ENCODE results near the gene TARBP1.
"Not testable (repeated sequence)": the region's sequence is repeated elsewhere in the genome, so short reads cannot be mapped to it uniquely, and the experiment has no call there.

The TARBP1 gene

DNA sequence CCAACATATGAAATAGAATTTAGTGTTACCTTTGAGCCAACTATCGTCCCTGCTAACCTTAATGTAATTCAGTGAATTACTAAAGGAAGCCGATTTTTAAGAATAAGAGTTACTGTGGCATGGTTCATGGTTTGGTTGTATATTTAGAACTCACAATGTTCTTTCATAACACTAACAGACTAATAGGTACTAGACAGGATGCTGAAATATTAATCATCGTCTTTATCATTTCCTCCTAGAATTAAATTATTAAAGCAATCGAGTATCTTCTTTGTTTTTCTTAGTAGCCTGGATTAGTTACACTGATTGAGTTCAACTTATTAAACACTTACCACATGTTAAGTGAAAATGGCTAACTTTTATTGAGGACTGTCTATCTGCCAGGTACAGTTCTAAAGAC lies 47.7 kb downstream of the TARBP1 start:
- no peak for DNase-seq

GRCh38 chr1:234430691-234431090 lies 48.3 kb downstream of the TARBP1 start:
- DNase-seq: no peak

GRCh38 chr1:234429434-234429806 lies 49.6 kb downstream of the TARBP1 start:
- no peak for DNase-seq

GRCh38 chr1:234427950-234428646 lies 50.9 kb downstream of the TARBP1 start:
- DNase-seq: no peak

DNA sequence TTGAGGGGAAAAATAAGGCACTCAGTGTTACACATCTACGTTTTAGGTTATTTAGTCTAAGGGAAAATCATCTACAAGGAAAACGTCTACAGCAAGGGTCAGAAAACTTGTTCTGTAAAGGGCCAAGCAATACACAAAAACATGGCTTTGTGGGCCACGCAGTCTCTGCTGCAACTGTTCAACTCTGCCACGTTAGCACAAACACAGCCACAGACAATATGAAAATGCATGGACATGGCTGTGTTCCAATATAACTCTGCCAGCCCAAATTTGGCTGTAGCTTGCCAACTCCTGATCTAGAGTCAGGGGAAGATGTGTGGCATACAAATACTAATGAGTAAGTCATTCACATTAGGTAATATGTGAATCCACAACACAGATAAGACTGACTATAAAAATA lies 65.0 kb downstream of the TARBP1 start:
- DNase-seq: no peak

DNA sequence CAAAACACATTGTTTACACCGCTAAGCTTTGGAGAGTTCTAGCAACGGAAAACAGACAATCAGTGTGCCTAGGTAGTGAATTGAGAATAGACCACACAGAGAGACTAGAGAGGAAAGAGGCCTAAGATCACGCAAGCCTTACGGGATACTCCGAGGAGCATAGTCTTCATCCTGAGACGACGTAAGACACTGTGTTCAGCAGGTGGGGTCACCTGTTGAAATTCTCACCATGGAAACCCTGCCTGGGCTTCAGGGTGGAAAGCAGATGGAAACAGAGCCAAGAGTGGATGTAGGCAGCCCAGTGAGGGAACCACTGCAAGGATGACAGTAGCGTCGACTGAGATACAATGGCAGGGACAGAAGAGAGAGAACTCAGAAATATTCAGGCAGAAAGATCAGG lies 65.5 kb downstream of the TARBP1 start:
- DNase-seq: no peak

GRCh38 chr1:234412830-234413229 lies 66.1 kb downstream of the TARBP1 start:
- no peak for DNase-seq

DNA sequence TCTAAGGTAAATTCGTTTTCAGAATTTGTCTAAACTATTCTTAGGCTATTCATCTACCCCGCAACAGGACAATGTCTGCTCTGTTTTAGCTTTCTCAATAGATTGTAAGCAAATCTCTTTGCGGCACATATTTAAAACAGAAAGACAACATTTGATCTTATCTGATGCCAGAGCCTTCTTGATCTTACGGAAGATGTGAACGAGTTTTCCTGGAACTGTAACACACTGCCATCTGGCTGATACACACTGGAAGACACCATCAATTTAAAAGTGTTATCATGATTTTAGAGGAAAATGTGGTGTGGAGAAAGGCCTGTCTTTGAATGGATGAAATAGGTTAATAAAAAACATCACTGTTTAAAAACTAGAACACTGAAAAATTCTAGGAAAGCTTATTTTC lies 69.7 kb downstream of the TARBP1 start:
- DNase-seq: no peak

GRCh38 chr1:234408757-234409156 lies 70.2 kb downstream of the TARBP1 start:
- no peak for DNase-seq

DNA sequence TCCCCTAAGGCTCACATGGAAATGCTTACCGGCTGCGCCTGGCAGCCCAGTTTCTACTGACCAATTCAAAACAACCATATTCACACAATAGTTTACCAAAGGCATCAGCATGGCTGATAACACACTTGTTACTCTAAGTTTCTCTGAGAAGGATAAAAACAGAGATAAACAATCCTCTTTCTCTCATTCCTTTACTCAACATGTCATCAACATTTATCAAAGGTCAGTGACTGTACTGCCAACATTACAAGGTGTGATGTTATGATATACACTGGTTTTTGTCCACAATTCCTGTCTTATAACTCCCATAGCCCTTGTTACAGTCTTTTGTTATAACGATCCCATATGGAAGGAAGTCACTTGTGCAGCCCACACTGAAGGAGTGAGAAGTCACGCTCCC lies 72.1 kb downstream of the TARBP1 start:
- no peak for DNase-seq

- no peak for DNase-seq
Measured at GRCh38 chr1:234405676-234406075, 73.3 kb downstream of the TARBP1 start.

- DNase-seq: no peak
Measured at GRCh38 chr1:234402939-234403338, 76.0 kb downstream of the TARBP1 start.

- no peak for DNase-seq
Measured at GRCh38 chr1:234401658-234402057, 77.3 kb downstream of the TARBP1 start.

GRCh38 chr1:234400773-234401172 lies 78.2 kb downstream of the TARBP1 start:
- no peak for DNase-seq

- DNase-seq: not testable (repeated sequence)
Measured at GRCh38 chr1:234399515-234399914, 79.5 kb downstream of the TARBP1 start.

GRCh38 chr1:234398849-234399381 lies 80.1 kb downstream of the TARBP1 start:
- DNase-seq: peak; percentile 64

DNA sequence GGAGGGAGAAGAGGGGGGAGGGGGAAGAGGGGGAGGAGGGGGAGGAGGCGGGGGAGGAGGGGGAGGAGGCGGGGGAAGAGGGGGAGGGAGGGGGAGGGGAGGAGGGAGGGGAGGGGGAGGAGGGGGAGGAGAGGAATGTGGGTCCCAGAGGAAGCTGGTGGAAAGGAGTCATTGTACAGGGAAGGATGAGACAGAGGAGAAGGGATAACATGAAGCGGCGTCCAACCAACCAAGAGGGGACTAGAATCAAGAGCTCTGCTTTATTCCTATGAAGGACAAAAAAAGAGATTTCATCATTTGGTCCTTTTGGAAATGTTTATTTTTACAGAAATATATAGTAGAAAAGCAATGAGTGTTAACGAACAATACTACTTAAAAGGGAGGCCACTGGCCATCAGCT lies 81.2 kb downstream of the TARBP1 start:
- DNase-seq: no peak

- no peak for DNase-seq
Measured at GRCh38 chr1:234396871-234397270, 82.1 kb downstream of the TARBP1 start.

DNA sequence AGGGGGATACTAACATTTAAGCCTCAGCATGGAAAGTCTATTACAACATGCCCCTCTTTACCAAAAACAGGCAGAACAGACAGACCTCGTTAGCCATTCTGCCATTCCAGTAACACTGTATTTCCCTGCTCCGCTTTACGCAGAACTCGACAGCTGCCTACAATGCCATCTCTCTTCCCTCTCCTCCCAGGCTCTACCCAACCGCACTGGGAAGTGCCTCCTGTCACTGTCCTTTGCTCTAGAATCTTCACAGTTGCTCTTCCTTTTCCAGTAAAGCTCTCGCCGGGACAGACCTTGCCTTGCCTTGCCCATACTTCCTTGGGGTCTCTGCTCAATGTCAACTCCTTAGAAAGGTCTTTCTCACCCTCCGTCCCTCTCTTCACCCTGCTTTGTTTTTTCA lies 82.9 kb downstream of the TARBP1 start:
- DNase-seq: no peak

DNA sequence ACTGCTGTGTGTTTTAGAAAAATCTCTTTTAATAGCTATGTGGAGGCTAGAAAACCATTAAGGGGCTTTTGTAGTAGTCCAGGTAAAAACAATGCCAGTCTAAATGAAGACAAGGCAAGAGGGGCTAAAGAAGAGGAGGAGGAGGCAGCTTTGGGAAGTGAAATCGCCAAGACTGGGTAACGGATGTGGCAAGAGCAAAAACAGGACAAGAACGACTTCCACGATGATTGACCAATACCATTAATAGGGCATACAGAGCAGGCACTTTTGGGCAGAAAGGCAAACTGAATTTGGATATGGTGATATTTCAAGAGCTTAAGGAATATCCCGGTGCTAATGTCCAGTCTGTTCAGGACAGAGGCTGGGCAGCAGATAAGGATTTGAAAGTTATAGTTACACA lies 83.7 kb downstream of the TARBP1 start:
- no peak for DNase-seq

GRCh38 chr1:234393190-234393589 lies 85.8 kb downstream of the TARBP1 start:
- DNase-seq: no peak

DNA sequence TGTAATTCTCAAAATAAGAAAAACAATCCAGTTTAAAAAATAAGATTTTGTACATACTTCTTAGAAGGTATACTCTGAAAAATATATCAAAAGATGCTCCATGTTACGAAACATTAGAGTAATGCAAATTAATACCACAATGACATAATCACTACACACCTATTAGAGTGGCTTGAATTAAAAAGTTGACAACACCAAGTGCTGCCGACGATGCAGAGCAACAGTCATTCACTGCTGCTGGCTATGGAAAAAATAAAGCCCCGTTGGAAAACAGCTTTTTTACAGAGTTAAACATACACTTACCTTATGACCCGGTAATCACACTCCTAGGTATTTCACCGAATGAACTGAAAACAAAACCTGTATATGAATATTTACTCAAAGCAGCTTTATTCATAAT lies 90.9 kb downstream of the TARBP1 start:
- DNase-seq: no peak

- DNase-seq: no peak
Measured at GRCh38 chr1:234386122-234386521, 92.9 kb downstream of the TARBP1 start.

GRCh38 chr1:234381699-234382555 lies 97.1 kb downstream of the TARBP1 start:
- DNase-seq: no peak

Data from HCEC 1CT (cell line).